HG03095 (cell line): Measurements from ENCODE around the gene PTP4A2.
"Not testable (repeated sequence)": the region's sequence is repeated elsewhere in the genome, so short reads cannot be mapped to it uniquely, and the experiment has no call there.

Experiments
- ATAC-seq: cut with Tn5 transposase; IDR thresholded peaks from one replicate; pipeline ENCODE4 v1.9.1; 2021; ENCODE audit warnings: moderate library complexity; ENCODE audit not compliant: unreplicated experiment

PTP4A2 gene

GRCh38 chr1:31926252-31926651 lies 11.9 kb downstream of the PTP4A2 start:
- ATAC-seq, result no peak

DNA sequence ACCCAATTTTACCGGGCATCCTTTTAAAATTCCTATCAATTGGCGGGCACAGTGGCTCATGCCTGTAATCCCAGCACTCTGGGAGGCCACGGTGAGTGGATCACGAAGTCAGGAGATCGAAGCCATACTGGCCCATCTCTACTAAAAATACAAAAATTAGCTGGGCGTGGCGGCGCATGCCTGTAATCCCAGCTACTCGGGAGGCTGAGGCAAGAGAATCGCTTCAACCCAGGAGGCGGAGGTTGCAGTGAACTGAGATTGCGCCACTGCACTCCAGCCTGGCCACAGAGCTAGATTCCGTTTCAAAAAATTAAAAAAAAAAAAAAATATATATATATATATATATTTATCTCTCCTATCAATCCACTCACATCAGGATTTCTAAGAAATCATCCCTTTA lies 12.3 kb downstream of the PTP4A2 start:
- ATAC-seq, result not testable (repeated sequence)

DNA sequence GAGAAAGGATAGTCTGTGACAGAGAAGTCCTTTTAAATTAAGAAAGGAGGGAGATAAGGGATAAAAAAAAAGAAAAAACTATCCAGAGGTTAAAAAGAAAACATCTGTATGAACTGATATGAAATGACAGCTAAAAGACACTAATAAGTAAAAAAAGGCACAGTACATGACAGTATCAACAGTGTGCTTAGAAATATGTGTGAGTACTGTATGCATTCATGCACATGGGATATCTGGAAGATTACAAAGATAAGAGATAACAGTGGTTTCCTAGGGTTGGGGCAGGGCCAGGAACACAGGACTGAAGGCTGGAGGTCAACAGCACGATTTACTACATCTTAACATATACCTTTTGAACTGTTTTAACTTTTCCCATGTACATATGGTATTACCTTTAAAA lies 13.3 kb downstream of the PTP4A2 start:
- no peak for ATAC-seq

- no peak for ATAC-seq
Measured at GRCh38 chr1:31923901-31924535, 14.2 kb downstream of the PTP4A2 start.

GRCh38 chr1:31920956-31921355 lies 17.2 kb downstream of the PTP4A2 start:
- no peak for ATAC-seq

GRCh38 chr1:31919591-31919990 lies 18.6 kb downstream of the PTP4A2 start:
- ATAC-seq, result no peak

DNA sequence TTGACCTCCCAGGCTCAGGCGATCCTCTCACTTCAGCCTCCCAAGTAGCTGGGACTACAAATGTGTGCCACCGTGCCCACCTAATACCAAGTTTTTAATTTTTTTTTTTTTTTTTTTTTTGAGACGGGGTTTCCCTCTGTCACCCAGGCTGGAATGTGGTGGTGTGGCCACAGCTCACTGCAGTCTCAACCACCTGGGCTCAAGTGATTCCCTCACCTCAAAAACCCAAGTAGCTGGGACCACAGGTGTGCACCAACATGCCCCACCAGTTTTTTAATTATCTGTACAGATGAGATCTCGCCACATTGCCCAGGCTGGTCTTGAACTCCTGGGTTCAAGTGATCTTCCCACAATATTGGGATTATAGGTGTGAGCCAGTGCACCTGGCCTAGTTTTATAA lies 22.7 kb downstream of the PTP4A2 start:
- ATAC-seq, result no peak

GRCh38 chr1:31913968-31914367 lies 24.2 kb downstream of the PTP4A2 start:
- ATAC-seq, result no peak

- ATAC-seq, result no peak
Measured at GRCh38 chr1:31912839-31913239, 25.3 kb downstream of the PTP4A2 start.

DNA sequence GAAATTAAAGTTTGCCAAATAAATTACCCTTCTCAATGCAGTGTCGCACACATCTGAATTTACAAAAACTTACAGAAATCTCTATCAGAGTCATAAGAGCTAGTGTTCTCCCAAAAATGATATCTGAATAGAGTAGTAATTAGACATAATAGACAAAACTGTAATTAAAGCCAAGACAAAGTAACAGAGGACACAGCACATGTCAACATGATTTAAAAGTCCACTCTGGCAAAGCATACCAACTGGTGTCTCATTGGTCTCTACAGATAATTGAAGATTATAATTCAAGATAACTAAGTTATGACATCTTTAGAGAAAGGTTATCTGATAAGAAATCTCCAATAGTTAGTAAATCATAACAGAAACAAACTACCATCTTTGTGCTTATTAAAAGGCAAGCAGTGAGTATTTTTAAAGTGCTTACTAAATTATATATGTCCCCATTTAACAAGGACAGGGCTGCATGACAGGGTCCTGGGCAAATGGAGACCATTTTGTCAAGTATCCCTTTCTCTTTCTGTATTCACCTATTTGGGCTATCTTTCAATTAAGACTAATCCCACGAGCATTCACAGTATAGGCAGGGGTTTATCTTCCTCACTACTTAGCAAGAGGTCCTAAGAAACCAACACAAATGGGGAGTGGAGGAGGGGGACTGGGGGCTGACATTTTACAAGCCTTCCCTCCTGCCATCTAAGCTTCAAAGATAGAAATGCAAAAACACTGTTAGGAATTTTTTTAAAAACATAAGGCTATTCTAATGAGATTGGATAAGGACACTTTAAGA lies 26.0 kb downstream of the PTP4A2 start:
- no peak for ATAC-seq

GRCh38 chr1:31910933-31911332 lies 27.2 kb downstream of the PTP4A2 start:
- no peak for ATAC-seq

GRCh38 chr1:31909691-31910090 lies 28.5 kb downstream of the PTP4A2 start:
- ATAC-seq, result no peak

DNA sequence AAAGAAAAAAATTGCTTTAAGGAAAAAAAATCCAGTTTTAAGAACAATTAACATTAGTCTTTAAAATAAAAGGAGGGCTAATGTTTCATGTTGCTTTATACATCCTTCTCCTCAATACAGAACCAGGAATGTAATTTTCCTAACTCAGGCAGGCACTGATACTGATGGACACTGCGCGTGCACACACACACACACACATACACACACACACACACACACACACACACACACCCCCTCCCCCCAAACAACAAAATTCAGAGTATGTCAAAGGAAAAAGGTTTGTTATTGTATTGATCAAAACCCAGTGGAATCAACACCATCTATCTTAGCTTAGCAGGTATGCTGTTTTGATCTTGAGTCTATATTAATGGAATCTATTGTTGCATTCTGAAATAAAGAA lies 31.6 kb downstream of the PTP4A2 start:
- ATAC-seq, result no peak

DNA sequence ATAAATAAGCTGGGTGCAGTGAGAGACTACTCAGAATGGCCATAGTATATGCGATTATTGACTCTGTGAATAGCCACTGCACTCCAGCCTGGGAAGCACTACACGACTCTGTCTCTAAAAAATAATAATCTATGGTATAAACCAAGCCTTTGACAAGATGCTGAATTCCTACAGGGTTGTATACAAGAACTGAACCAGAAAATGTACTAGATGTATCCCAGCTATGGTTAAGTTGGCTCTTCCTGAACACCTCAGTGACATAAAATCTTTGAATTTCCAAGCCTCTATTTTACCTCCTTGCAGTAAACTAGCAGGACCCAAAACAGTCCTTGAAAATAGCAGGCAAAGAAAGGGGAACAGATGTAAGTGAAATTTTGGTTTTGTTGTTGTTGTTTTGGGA lies 32.5 kb downstream of the PTP4A2 start:
- no peak for ATAC-seq

- no peak for ATAC-seq
Measured at GRCh38 chr1:31905093-31905509, 33.1 kb downstream of the PTP4A2 start.

GRCh38 chr1:31904339-31905092 lies 33.7 kb downstream of the PTP4A2 start:
- no peak for ATAC-seq

DNA sequence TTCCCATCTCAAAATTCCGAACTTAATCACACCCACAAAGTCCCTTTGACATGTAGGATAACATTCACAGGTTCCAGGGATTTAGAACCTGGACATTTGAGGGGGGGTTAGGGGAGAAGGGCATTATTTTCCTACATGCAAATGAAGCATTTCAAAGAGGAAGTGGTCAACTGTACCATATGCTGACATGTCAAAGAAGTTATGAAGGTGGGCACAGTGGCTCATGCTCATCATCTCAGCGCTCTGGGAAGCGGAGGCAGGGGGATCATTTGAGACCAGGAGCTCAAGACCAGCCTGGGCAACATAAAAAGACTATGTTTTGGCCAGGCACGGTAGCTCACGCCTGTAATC lies 35.7 kb downstream of the PTP4A2 start:
- ATAC-seq, result no peak

DNA sequence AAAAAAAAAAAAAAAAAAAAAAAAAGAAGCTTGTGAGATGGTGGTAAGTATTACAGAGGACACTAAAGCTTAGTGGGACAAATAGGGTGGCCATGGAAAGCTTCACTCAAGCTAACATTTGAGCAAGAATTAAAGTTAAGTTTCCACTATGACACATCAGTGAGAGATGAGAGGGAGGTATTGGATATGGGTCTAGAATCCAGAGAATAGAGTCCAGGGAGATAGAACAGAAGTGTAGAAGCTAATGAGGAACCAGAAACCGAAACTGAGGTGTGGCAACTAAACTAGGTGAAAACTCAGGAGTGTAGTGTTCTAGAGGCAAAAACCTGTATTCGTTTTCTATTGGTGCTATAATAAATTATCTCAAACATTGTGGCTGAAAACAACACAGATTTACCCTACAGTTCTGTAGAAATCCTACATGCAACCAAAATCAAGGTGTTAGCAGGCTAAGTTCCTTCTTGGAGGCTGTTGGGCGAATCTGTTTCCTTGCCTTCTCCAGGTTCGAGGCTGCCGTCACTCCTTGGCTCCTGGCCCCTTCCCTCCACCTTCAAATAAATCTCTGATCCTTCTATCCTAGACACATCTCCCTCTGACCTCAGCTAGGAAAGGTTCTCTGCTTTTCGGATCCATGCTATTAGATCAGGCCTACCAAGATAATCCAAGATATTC lies 36.2 kb downstream of the PTP4A2 start:
- ATAC-seq, result no peak

DNA sequence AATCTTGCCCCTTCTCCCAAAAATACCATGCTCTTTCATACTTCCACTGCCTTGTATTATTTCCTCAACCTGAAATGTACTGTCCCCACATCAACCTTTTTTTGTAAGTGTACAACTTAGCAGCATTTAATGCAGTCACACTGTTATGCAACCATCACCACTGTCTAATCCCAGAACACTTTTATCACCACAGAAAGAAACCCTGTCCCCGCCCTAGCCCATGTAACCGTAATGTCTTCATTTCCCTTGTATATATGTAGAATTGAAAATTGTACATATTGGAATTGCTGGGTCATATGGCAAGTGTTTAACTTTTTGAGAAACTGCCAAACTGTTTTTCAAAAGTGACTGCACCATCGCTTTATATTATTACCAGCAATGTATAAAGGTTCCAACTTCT lies 37.4 kb downstream of the PTP4A2 start:
- no peak for ATAC-seq

DNA sequence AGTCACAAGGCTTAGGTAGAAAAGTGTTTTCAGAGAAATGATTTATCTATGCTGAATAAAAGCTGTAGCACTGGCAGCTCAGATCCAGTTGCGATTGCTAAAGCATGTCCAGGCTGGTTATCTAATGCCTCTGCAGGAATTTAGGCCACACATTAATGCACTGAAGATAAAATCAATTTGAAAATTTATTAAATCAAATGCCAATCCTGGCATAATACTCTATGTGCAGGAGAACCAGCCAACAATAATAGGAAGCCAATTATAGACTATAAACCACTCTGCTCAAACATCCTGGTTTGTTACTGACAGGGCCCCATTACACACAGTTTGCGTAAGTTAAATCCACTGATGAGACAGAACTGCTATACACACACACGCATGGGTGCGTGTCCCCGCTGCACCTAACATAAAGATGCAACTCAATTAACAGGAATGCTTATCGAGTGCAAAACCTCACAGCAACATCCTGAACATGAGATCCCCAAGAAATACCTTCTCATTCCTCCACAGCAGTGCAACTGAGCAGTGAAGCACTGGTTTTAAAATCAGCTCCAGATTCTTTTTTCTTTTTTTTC lies 40.6 kb downstream of the PTP4A2 start:
- ATAC-seq, result no peak
